C1 segment of cervical spinal cord (tissue), 14 donors: ENCODE results near the gene MEIOC.

Source experiments
- DNase-seq, 14 donors: peaks; one replicate each; lab custom pipeline; 2025; lab: John Stamatoyannopoulos, UW

MEIOC gene

DNA sequence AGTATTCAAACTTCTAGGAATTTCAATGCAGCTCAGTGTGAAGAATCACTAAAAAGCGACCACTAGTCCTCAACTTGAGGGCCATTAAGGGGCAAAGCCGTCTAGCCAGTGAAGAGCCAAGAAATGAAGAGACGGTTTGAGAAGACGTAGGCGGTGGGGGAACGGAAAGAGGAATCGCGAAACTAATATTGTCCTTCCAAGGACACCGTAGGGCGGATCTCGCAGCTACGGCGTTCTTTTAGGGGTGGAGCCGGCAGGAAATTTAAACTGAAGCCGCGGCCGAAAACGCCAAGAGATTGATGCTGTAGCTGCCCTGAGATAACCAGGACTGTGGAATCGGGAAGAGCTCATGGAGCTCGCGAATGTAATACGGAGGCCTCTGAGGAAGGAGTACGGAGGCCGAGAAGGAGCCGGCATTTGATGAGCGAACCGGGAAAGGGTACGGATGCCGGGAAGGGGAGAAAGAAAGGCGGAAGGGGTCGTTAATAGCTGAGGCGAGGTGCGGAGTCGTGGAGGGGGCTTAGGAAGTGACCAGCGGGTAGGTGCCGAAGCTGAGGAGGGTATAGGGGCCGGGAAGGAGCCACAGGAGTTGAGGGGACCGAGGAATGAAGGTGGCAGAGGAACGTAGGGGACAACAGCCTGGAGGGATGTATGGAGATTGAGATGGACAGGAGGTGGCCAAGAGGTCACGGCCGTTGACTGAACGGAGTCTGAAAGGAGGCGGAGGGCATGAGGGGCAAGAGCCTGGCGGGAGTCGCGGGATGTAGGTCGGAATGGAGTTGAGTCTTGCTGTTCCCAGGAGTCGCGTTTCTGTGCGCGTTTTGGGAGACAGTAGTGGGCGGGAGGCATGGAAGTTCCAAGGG is 52.4 kb downstream of the MEIOC start, which contains the start of gene DBF4B:
DBF4B (plus strand) TSS at position 265 of the 863 bp plus-strand sequence; CDS start at position 421, 156 bp downstream.
- DNase-seq: peak in 13 of 14 donors; percentile 21 to 82 (median 72)

DNA sequence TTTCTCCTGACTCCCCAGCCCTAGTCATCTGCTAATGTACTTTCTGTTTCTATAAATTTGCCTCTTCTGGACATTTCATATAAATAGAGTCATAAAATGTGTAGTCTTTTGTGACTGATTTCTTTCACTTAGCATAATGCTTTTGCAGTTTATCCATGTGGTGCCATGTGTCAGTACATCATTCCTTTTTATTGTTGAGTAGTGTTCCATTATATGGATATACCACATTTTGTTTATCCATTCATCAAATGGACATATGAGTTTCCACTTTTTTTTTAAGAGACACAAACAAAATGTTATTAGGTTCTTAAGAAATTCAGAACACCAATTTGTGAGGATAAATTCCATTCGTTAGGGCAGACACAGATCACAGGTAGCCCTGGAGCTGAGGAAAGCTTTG is 63.2 kb downstream of the MEIOC start:
- no peak for DNase-seq

DNA sequence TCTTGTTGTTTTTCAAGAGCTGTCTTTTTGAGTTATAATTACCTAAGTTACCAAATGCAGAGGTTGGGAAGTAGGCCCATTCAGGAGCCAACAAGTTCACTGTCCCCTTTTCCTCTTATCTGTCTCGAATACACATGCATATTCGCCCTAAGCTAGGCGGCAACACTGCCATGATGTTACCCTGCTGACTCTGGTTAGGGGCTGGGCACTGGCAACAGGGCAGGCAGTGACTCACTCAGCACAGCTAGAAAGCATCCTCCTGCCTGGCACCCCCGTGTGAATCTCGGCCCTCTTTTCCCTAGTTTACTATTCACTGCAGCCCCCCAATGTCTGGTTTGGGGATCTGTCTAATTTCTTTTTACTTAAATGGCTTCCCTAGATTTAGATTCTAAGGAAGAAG is 66.0 kb downstream of the MEIOC start:
- DNase-seq: no peak
